CD4-positive, alpha-beta T cell (primary cell): Measurements from ENCODE around the gene NCK1. TPM values are rescaled to one million over a fixed set of nuclear protein-coding genes. Genes with fewer than 3 reads are reported as not detected.

Experiments
- ATAC-seq: fragments of 200-7000 bp; cut with Tn5 transposase; one replicate; pipeline ENCODE4 v1.10.0; 2022; ENCODE audit warnings: mild to moderate bottlenecking; ENCODE audit not compliant: poor library complexity
- CTCF ChIA-PET: fragments of 350-600 bp; sonication (Branson Sonifier 250); formaldehyde crosslinking; loops from one replicate; lab custom pipeline; 2021; ENCODE audit warnings: antibody characterized with exemption, inconsistent platforms; lab: Charles Lee
- POLR2A ChIA-PET: fragments of 350-600 bp; sonication (Branson Sonifier 250); formaldehyde crosslinking; loops from one replicate; lab custom pipeline; 2021; ENCODE audit warnings: antibody characterized with exemption, inconsistent platforms; lab: Charles Lee
- DNase-seq, 14 experiments: peaks; one replicate each; pipeline ENCODE4 v3.0.0-alpha.2; 2013 to 2020; ENCODE audit warnings: mixed read lengths in 2 of 14
- H3K27ac ChIP-seq, 2 donors: one replicate each; pipeline versions ENCODE4 v1.5.1 to v1.7.0; 2013; ENCODE audit warnings: low read length in 2 of 2, low read depth in 1 of 2, mild to moderate bottlenecking in 1 of 2
- H3K27me3 ChIP-seq, 2 experiments: 1 replicate in 1 of 2; 2 replicates in 1 of 2; pipeline versions ENCODE4 v1.6.1 to v1.7.0; 2013; ENCODE audit warnings: low read length in 2 of 2, control low read depth in 1 of 2, mild to moderate bottlenecking in 1 of 2, moderate library complexity in 1 of 2; ENCODE audit not compliant: insufficient read depth in 2 of 2, control insufficient read depth in 1 of 2
- H3K36me3 ChIP-seq: one replicate; pipeline ENCODE4 v1.6.1; 2013; ENCODE audit warnings: low read length, control low read depth; ENCODE audit not compliant: insufficient read depth
- H3K4me1 ChIP-seq: one replicate; pipeline ENCODE4 v1.6.1; 2013; ENCODE audit warnings: low read length, control low read depth; ENCODE audit not compliant: insufficient read depth
- H3K4me3 ChIP-seq: one replicate; pipeline ENCODE4 v1.5.1; 2013; ENCODE audit warnings: mild to moderate bottlenecking, low read length, moderate library complexity
- H3K9me3 ChIP-seq, 2 experiments: 1 replicate in 1 of 2; 2 replicates in 1 of 2; pipeline versions ENCODE4 v1.6.1 to v1.7.0; 2013; ENCODE audit warnings: low read length in 2 of 2, mild to moderate bottlenecking in 2 of 2, control low read depth in 1 of 2, moderate library complexity in 1 of 2; ENCODE audit not compliant: control insufficient read depth in 1 of 2, insufficient read depth in 1 of 2
- H3K27ac Mint-ChIP-seq: one replicate; pipeline ENCODE4 v1.8.0; 2020; ENCODE audit warnings: mixed read lengths
- H3K27me3 Mint-ChIP-seq: one replicate; pipeline ENCODE4 v1.8.0; 2021; ENCODE audit warnings: mixed read lengths
- H3K36me3 Mint-ChIP-seq: one replicate; pipeline ENCODE4 v1.8.0; 2021; ENCODE audit warnings: low read depth, mixed read lengths
- H3K4me1 Mint-ChIP-seq: one replicate; pipeline ENCODE4 v1.8.0; 2021; ENCODE audit warnings: low read depth, mixed read lengths
- H3K4me3 Mint-ChIP-seq: one replicate; pipeline ENCODE4 v1.8.0; 2020; ENCODE audit warnings: mild to moderate bottlenecking, mixed read lengths
- H3K9me3 Mint-ChIP-seq: one replicate; pipeline ENCODE4 v1.8.0; 2020; ENCODE audit warnings: mixed read lengths
- intact Hi-C, 2 experiments: fragments of 100-400 bp; cut with DNase I in 1 of 2; cut with micrococcal nuclease in 1 of 2; formaldehyde crosslinking; loops; one replicate each; pipeline versions ENCODE4 v1.15.1 to v1.9.0; 2023 to 2025; cut with DNase I, micrococcal nuclease
- total RNA-seq, 174 experiments: library from RNA in 2 of 174; stranded (reverse) in 2 of 174; gene quantifications; one replicate each; pipeline ENCODE4 v1.2.3 and lab custom pipeline; 2021 to 2026
- TF ChIP-seq, protein P1 (sequence below): fragments of 200-600 bp; IDR thresholded peaks from one replicate; pipeline ENCODE4 v1.8.0; 2022; ENCODE audit warnings: antibody characterized with exemption, mild to moderate bottlenecking

Gene NCK1
- total RNA-seq, 2 experiments from 2014 or later, result 52.9 to 55.0 TPM

GRCh38 chr3:136818769-136819391 lies 43.1 kb upstream of the NCK1 start, which contains the start of gene SLC35G2:
TSS of gene SLC35G2 (plus strand) at chr3:136819126. CDS start at chr3:136854461, 35,335 bp downstream.
- DNase-seq (peak in 9 of 14 experiments; percentile 1 to 43 (median 34)), ATAC-seq (peak; percentile 47)
- peak within 1 kb of the TSS; percentile 68 for H3K4me3 ChIP-seq
- H3K4me1 ChIP-seq, result peaks cover 23% of the 10 kb centered on the region
- H3K4me1 Mint-ChIP-seq, result peaks cover 24% of the 10 kb centered on the region
- no peaks in the 10 kb centered on the region for H3K36me3 ChIP-seq
- H3K27ac ChIP-seq, result no peak within 1 kb of the TSS
- intact Hi-C loops, result no loop called here
- peaks cover 0 to 20% of the 10 kb centered on the region in 2 experiments for H3K9me3 ChIP-seq
- H3K27me3 ChIP-seq, result peaks cover 29 to 31% of the 10 kb centered on the region in 2 experiments
- POLR2A ChIA-PET, result no interaction called here
- H3K4me3 Mint-ChIP-seq, result peak within 1 kb of the TSS; percentile 86
- peaks cover 6% of the 10 kb centered on the region for H3K9me3 Mint-ChIP-seq
- no peak within 1 kb of the TSS for H3K27ac Mint-ChIP-seq
- no peaks in the 10 kb centered on the region for H3K36me3 Mint-ChIP-seq
- CTCF ChIA-PET, result interaction anchor here (0.9 kb wide), 1 partner anchor 14 kb away, joined by 4 read pairs; no protein-coding TSS in a partner anchor
- H3K27me3 Mint-ChIP-seq, result peaks cover 57% of the 10 kb centered on the region
- TF ChIP-seq, protein P1, sequence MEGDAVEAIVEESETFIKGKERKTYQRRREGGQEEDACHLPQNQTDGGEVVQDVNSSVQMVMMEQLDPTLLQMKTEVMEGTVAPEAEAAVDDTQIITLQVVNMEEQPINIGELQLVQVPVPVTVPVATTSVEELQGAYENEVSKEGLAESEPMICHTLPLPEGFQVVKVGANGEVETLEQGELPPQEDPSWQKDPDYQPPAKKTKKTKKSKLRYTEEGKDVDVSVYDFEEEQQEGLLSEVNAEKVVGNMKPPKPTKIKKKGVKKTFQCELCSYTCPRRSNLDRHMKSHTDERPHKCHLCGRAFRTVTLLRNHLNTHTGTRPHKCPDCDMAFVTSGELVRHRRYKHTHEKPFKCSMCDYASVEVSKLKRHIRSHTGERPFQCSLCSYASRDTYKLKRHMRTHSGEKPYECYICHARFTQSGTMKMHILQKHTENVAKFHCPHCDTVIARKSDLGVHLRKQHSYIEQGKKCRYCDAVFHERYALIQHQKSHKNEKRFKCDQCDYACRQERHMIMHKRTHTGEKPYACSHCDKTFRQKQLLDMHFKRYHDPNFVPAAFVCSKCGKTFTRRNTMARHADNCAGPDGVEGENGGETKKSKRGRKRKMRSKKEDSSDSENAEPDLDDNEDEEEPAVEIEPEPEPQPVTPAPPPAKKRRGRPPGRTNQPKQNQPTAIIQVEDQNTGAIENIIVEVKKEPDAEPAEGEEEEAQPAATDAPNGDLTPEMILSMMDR, result no peak

GRCh38 chr3:136819392-136819730 lies 42.6 kb upstream of the NCK1 start:
- POLR2A ChIA-PET, result interaction anchor here (0.7 kb wide), 1 partner anchor 80 kb away, joined by 3 read pairs; no protein-coding TSS in a partner anchor
- H3K4me3 Mint-ChIP-seq, result peak overlapping the region; percentile 86
- intact Hi-C loops, result no loop called here
- TF ChIP-seq, protein P1, result no peak
- Histone ChIP-seq H3K4me3 (peak overlapping the region; percentile 68), H3K27me3 (peaks cover 29 to 31% of the 10 kb centered on the region in 2 experiments), H3K4me1 (peaks cover 23% of the 10 kb centered on the region), H3K27ac (no peak overlapping the region), H3K9me3 (peaks cover 0 to 20% of the 10 kb centered on the region in 2 experiments), H3K36me3 (no peaks in the 10 kb centered on the region)
- H3K36me3 Mint-ChIP-seq, result no peaks in the 10 kb centered on the region
- no peak overlapping the region for H3K27ac Mint-ChIP-seq
- peak in 5 of 14 experiments; percentile 1 to 28 (median 14) for DNase-seq
- peaks cover 24% of the 10 kb centered on the region for H3K4me1 Mint-ChIP-seq
- peaks cover 61% of the 10 kb centered on the region for H3K27me3 Mint-ChIP-seq
- CTCF ChIA-PET, result no interaction called here
- ATAC-seq, result peak; percentile 19
- peaks cover 7% of the 10 kb centered on the region for H3K9me3 Mint-ChIP-seq

- no peaks in the 10 kb centered on the region for H3K36me3 ChIP-seq
- Mint-ChIP-seq H3K27me3 (peaks cover 63% of the 10 kb centered on the region), H3K36me3 (no peaks in the 10 kb centered on the region), H3K4me1 (peaks cover 24% of the 10 kb centered on the region), H3K9me3 (peaks cover 7% of the 10 kb centered on the region), H3K27ac (no peak overlapping the region), H3K4me3 (peak overlapping the region; percentile 86)
- ChIA-PET POLR2A (interaction anchor here (0.6 to 0.9 kb wide), 3 partner anchors 37 to 79 kb away, joined by 3 read pairs; no protein-coding TSS in a partner anchor), CTCF (interaction anchor here (0.5 kb wide), 1 partner anchor 8 kb away, joined by 3 read pairs; no protein-coding TSS in a partner anchor)
- ATAC-seq, result peak; percentile 69
- H3K9me3 ChIP-seq, result peaks cover 0 to 20% of the 10 kb centered on the region in 2 experiments
- intact Hi-C loops, result no loop called here
- TF ChIP-seq, protein P1, result no peak
- H3K27me3 ChIP-seq, result peaks cover 29 to 31% of the 10 kb centered on the region in 2 experiments
- peak overlapping the region; percentile 68 for H3K4me3 ChIP-seq
- H3K4me1 ChIP-seq, result peaks cover 23% of the 10 kb centered on the region
- peak in 10 of 14 experiments; percentile 3 to 57 (median 20) for DNase-seq
- H3K27ac ChIP-seq, result no peak overlapping the region
Observed at GRCh38 chr3:136819731-136820679, 42.0 kb upstream of the NCK1 start.
